WTC11 (cell line): Measurements from ENCODE around the gene PDSS1. TPM values are rescaled to one million over a fixed set of nuclear protein-coding genes. Genes with fewer than 3 reads are reported as not detected.
"Not testable (repeated sequence)": the region's sequence is repeated elsewhere in the genome, so short reads cannot be mapped to it uniquely, and the experiment has no call there.

Source experiments
- ATAC-seq: fragments of 200-7000 bp; cut with Tn5 transposase; 2 replicates; pipeline ENCODE4 v1.10.0; 2021; ENCODE audit warnings: mild to moderate bottlenecking, moderate library complexity
- CTCF ChIA-PET: fragments of 300-600 bp; sonication (Branson Sonifier 250); formaldehyde crosslinking; loops from one replicate; lab custom pipeline; 2021; ENCODE audit warnings: antibody characterized with exemption; lab: Charles Lee
- POLR2A ChIA-PET: fragments of 350-600 bp; sonication (Branson Sonifier 250); formaldehyde crosslinking; loops from one replicate; lab custom pipeline; 2021; ENCODE audit warnings: antibody characterized with exemption; lab: Charles Lee
- DNase-seq: peaks from one replicate; pipeline ENCODE4 v3.0.0; 2021; ENCODE audit warnings: low spot score
- H3K27ac Mint-ChIP-seq: 2 replicates; pipeline ENCODE4 v1.8.0; 2021; ENCODE audit warnings: mixed read lengths
- H3K27me3 Mint-ChIP-seq: 2 replicates; pipeline ENCODE4 v1.8.0; 2021; ENCODE audit warnings: low read depth, mild to moderate bottlenecking, moderate library complexity, mixed read lengths
- H3K36me3 Mint-ChIP-seq: 2 replicates; pipeline ENCODE4 v1.8.0; 2021; ENCODE audit warnings: mixed read lengths
- H3K4me1 Mint-ChIP-seq: 2 replicates; pipeline ENCODE4 v1.8.0; 2022; ENCODE audit warnings: mixed read lengths
- H3K4me3 Mint-ChIP-seq: 2 replicates; pipeline ENCODE4 v1.8.0; 2021; ENCODE audit warnings: mild to moderate bottlenecking, moderate library complexity, mixed read lengths
- H3K9me3 Mint-ChIP-seq: 2 replicates; pipeline ENCODE4 v1.8.0; 2021; ENCODE audit warnings: mixed read lengths
- FOXP1 ChIP-seq: sonication (generic); formaldehyde crosslinking; IDR thresholded peaks from 2 replicates; pipeline ENCODE4 v1.8.0; 2022; ENCODE audit warnings: missing genetic modification reagents, mild to moderate bottlenecking, moderate library complexity, borderline replicate concordance
- GABPB1 ChIP-seq: sonication (generic); formaldehyde crosslinking; IDR thresholded peaks from 2 replicates; pipeline ENCODE4 v1.8.1; 2023; ENCODE audit warnings: mild to moderate bottlenecking, missing genetic modification reagents
- GTF2I ChIP-seq: fragments of 250-450 bp; sonication (Bioruptor Pico); conservative IDR thresholded peaks from 2 replicates; pipeline ENCODE4 v1.4.0; 2021; ENCODE audit warnings: mild to moderate bottlenecking
- NFATC4 ChIP-seq: fragments of 250-450 bp; sonication (Bioruptor Pico); IDR thresholded peaks from 2 replicates; pipeline ENCODE4 v1.9.0; 2021; ENCODE audit warnings: mild to moderate bottlenecking
- ZBTB21 ChIP-seq: sonication (generic); formaldehyde crosslinking; IDR thresholded peaks from 2 replicates; pipeline ENCODE4 v1.8.1; 2023; ENCODE audit warnings: mild to moderate bottlenecking, missing genetic modification reagents, borderline replicate concordance
- ZNF121 ChIP-seq: sonication (generic); formaldehyde crosslinking; IDR thresholded peaks from 2 replicates; pipeline ENCODE4 v1.8.0; 2023; ENCODE audit warnings: missing genetic modification reagents
- ZNF396 ChIP-seq: fragments of 250-450 bp; sonication (Bioruptor Pico); IDR thresholded peaks from 2 replicates; pipeline ENCODE4 v1.8.0; 2021; ENCODE audit warnings: mild to moderate bottlenecking, moderate library complexity, borderline replicate concordance
- total RNA-seq: library from RNA; stranded (reverse); gene quantifications from 3 replicates; pipeline ENCODE4 v1.2.3, GENCODE V29; 2021
- TF ChIP-seq, protein P1 (sequence below): fragments of 200-600 bp; IDR thresholded peaks from 2 replicates; pipeline ENCODE4 v1.8.0; 2022; ENCODE audit warnings: antibody characterized with exemption
- TF ChIP-seq, protein P2 (sequence below): sonication (generic); formaldehyde crosslinking; IDR thresholded peaks from 2 replicates; pipeline ENCODE4 v1.8.1; 2022; ENCODE audit warnings: mild to moderate bottlenecking, missing genetic modification reagents, moderate library complexity, borderline replicate concordance
- TF ChIP-seq, protein P3 (sequence below): sonication (generic); formaldehyde crosslinking; IDR thresholded peaks from 2 replicates; pipeline ENCODE4 v1.8.1; 2023; ENCODE audit warnings: mild to moderate bottlenecking, missing genetic modification reagents, moderate library complexity
- TF ChIP-seq, protein P4 (sequence below): fragments of 250-450 bp; sonication (Bioruptor Pico); IDR thresholded peaks from 2 replicates; pipeline ENCODE4 v1.9.0; 2021; ENCODE audit warnings: mild to moderate bottlenecking
- TF ChIP-seq, protein P5 (sequence below): fragments of 250-450 bp; sonication (Bioruptor Pico); IDR thresholded peaks from 2 replicates; pipeline ENCODE4 v1.9.0; 2021; ENCODE audit warnings: mild to moderate bottlenecking
- TF ChIP-seq, protein P6 (sequence below): sonication (generic); formaldehyde crosslinking; IDR thresholded peaks from 2 replicates; pipeline ENCODE4 v1.8.0; 2022; ENCODE audit warnings: mild to moderate bottlenecking, missing genetic modification reagents
- TF ChIP-seq, protein P7 (sequence below): sonication (generic); formaldehyde crosslinking; IDR thresholded peaks from 2 replicates; pipeline ENCODE4 v1.8.0; 2023; ENCODE audit warnings: missing genetic modification reagents
- TF ChIP-seq, protein P8 (sequence below): sonication (generic); formaldehyde crosslinking; IDR thresholded peaks from 2 replicates; pipeline ENCODE4 v1.8.0; 2023; ENCODE audit warnings: mild to moderate bottlenecking, missing genetic modification reagents

The PDSS1 gene
- total RNA-seq, 1 experiment from 2014 or later: 13.6 TPM

DNA sequence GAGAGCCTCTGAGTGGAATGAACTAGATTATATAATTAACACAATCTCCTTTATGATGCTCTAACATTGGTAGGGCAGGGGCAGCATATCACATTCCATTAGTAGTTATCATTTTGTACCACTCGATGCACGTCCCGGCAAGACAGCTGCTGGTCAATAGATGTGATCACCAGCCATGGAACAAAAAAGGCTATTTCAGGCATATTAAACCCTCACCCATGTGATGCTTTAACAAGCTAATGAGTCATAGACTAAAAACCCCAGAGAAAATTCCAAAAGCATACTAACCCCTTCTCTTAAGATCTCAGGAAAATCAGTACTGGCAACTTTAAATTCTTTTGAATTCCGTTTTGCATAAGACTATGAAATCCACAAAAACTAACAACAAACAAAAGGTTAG, 3.0 kb upstream of the PDSS1 start:
- H3K9me3 Mint-ChIP-seq, H3K36me3 Mint-ChIP-seq, DNase-seq, POLR2A ChIA-PET, H3K27ac Mint-ChIP-seq, CTCF ChIA-PET, H3K4me3 Mint-ChIP-seq, ATAC-seq: not testable (repeated sequence)
- peaks cover 11% of the 10 kb centered on the region for H3K4me1 Mint-ChIP-seq
- peaks cover 10% of the 10 kb centered on the region; the same call in 1 of the 2 replicates for H3K27me3 Mint-ChIP-seq

DNA sequence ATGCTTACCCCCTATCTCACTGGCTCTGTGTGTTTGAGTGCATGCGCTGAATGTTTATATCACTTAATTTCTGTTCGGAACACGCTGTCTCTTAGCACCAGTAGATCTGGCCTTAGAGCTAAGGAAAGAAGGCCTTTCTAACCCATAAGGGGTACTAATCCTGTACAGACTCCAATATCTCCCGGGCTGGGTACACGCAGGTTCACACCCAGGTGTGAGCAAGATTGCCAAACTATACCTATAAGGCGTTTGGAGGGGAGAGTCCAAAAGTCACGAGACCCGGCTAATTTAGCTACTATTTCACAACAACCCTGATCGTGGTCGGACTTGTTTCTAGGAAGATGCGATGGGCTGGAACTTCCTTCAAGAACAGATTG, 727 bp upstream of the PDSS1 start:
- Mint-ChIP-seq H3K27me3 (peaks cover 6% of the 10 kb centered on the region; the same call in 1 of the 2 replicates), H3K4me1 (peaks cover 11% of the 10 kb centered on the region), H3K36me3 (peaks cover 17% of the 10 kb centered on the region), H3K4me3 (peak overlapping the region; percentile 96), H3K9me3 (peaks cover 8% of the 10 kb centered on the region), H3K27ac (peak overlapping the region; percentile 51)
- TF ChIP-seq, protein P1, sequence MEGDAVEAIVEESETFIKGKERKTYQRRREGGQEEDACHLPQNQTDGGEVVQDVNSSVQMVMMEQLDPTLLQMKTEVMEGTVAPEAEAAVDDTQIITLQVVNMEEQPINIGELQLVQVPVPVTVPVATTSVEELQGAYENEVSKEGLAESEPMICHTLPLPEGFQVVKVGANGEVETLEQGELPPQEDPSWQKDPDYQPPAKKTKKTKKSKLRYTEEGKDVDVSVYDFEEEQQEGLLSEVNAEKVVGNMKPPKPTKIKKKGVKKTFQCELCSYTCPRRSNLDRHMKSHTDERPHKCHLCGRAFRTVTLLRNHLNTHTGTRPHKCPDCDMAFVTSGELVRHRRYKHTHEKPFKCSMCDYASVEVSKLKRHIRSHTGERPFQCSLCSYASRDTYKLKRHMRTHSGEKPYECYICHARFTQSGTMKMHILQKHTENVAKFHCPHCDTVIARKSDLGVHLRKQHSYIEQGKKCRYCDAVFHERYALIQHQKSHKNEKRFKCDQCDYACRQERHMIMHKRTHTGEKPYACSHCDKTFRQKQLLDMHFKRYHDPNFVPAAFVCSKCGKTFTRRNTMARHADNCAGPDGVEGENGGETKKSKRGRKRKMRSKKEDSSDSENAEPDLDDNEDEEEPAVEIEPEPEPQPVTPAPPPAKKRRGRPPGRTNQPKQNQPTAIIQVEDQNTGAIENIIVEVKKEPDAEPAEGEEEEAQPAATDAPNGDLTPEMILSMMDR: no peak
- no peak for TF ChIP-seq ZBTB21 (CRISPR knock-in tag)
- TF ChIP-seq, protein P2, sequence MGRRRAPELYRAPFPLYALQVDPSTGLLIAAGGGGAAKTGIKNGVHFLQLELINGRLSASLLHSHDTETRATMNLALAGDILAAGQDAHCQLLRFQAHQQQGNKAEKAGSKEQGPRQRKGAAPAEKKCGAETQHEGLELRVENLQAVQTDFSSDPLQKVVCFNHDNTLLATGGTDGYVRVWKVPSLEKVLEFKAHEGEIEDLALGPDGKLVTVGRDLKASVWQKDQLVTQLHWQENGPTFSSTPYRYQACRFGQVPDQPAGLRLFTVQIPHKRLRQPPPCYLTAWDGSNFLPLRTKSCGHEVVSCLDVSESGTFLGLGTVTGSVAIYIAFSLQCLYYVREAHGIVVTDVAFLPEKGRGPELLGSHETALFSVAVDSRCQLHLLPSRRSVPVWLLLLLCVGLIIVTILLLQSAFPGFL (CRISPR knock-in tag): no peak
- TF ChIP-seq, protein P3, sequence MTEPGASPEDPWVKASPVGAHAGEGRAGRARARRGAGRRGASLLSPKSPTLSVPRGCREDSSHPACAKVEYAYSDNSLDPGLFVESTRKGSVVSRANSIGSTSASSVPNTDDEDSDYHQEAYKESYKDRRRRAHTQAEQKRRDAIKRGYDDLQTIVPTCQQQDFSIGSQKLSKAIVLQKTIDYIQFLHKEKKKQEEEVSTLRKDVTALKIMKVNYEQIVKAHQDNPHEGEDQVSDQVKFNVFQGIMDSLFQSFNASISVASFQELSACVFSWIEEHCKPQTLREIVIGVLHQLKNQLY (CRISPR knock-in tag): no peak
- TF ChIP-seq, protein P4, sequence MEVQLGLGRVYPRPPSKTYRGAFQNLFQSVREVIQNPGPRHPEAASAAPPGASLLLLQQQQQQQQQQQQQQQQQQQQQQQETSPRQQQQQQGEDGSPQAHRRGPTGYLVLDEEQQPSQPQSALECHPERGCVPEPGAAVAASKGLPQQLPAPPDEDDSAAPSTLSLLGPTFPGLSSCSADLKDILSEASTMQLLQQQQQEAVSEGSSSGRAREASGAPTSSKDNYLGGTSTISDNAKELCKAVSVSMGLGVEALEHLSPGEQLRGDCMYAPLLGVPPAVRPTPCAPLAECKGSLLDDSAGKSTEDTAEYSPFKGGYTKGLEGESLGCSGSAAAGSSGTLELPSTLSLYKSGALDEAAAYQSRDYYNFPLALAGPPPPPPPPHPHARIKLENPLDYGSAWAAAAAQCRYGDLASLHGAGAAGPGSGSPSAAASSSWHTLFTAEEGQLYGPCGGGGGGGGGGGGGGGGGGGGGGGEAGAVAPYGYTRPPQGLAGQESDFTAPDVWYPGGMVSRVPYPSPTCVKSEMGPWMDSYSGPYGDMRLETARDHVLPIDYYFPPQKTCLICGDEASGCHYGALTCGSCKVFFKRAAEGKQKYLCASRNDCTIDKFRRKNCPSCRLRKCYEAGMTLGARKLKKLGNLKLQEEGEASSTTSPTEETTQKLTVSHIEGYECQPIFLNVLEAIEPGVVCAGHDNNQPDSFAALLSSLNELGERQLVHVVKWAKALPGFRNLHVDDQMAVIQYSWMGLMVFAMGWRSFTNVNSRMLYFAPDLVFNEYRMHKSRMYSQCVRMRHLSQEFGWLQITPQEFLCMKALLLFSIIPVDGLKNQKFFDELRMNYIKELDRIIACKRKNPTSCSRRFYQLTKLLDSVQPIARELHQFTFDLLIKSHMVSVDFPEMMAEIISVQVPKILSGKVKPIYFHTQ: no peak
- no peak for TF ChIP-seq NFATC4 (CRISPR knock-in tag)
- ChIA-PET CTCF (interaction anchor here (1.3 kb wide), 1 partner anchor 11 kb away, joined by 5 read pairs; no protein-coding TSS in a partner anchor), POLR2A (no interaction called here)
- DNase-seq (no peak), ATAC-seq (no peak)

GRCh38 chr10:26697922-26698608, 564 bp downstream of the PDSS1 start:
- peak; percentile 15 for ATAC-seq
- POLR2A ChIA-PET: no interaction called here

More at GRCh38 chr10:26697922-26698608, 564 bp downstream of the PDSS1 start:
- Mint-ChIP-seq H3K9me3 (peaks cover 8% of the 10 kb centered on the region), H3K4me3 (peak overlapping the region; percentile 96), H3K27ac (peak overlapping the region; percentile 93), H3K27me3 (peaks cover 5% of the 10 kb centered on the region; the same call in 1 of the 2 replicates), H3K4me1 (peaks cover 11% of the 10 kb centered on the region), H3K36me3 (peaks cover 29% of the 10 kb centered on the region)
- CTCF ChIA-PET: no interaction called here
- TF ChIP-seq, protein P5, sequence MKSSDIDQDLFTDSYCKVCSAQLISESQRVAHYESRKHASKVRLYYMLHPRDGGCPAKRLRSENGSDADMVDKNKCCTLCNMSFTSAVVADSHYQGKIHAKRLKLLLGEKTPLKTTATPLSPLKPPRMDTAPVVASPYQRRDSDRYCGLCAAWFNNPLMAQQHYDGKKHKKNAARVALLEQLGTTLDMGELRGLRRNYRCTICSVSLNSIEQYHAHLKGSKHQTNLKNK (CRISPR knock-in tag): no peak
- no peak for TF ChIP-seq GABPB1 (CRISPR knock-in tag)
- TF ChIP-seq FOXP1 (CRISPR knock-in tag): peak; percentile 5; the same call in 1 of the 2 replicates
- no peak for TF ChIP-seq ZNF121
- TF ChIP-seq GTF2I (CRISPR knock-in tag): no peak
- TF ChIP-seq, protein P6, sequence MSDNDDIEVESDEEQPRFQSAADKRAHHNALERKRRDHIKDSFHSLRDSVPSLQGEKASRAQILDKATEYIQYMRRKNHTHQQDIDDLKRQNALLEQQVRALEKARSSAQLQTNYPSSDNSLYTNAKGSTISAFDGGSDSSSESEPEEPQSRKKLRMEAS: peak; percentile 85
- TF ChIP-seq, protein P3 (CRISPR knock-in tag): no peak
- no peak for TF ChIP-seq ZNF396 (CRISPR knock-in tag)
- TF ChIP-seq, protein P7, sequence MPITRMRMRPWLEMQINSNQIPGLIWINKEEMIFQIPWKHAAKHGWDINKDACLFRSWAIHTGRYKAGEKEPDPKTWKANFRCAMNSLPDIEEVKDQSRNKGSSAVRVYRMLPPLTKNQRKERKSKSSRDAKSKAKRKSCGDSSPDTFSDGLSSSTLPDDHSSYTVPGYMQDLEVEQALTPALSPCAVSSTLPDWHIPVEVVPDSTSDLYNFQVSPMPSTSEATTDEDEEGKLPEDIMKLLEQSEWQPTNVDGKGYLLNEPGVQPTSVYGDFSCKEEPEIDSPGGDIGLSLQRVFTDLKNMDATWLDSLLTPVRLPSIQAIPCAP: no peak
- TF ChIP-seq, protein P8, sequence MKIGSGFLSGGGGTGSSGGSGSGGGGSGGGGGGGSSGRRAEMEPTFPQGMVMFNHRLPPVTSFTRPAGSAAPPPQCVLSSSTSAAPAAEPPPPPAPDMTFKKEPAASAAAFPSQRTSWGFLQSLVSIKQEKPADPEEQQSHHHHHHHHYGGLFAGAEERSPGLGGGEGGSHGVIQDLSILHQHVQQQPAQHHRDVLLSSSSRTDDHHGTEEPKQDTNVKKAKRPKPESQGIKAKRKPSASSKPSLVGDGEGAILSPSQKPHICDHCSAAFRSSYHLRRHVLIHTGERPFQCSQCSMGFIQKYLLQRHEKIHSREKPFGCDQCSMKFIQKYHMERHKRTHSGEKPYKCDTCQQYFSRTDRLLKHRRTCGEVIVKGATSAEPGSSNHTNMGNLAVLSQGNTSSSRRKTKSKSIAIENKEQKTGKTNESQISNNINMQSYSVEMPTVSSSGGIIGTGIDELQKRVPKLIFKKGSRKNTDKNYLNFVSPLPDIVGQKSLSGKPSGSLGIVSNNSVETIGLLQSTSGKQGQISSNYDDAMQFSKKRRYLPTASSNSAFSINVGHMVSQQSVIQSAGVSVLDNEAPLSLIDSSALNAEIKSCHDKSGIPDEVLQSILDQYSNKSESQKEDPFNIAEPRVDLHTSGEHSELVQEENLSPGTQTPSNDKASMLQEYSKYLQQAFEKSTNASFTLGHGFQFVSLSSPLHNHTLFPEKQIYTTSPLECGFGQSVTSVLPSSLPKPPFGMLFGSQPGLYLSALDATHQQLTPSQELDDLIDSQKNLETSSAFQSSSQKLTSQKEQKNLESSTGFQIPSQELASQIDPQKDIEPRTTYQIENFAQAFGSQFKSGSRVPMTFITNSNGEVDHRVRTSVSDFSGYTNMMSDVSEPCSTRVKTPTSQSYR: no peak
- no peak for DNase-seq
